Thyroid gland (tissue), 4 donors: ENCODE measurements around the gene ANTXR1. TPM values are rescaled to one million over a fixed set of nuclear protein-coding genes. Genes with fewer than 3 reads are reported as not detected.
A peak's percentile ranks its signal among the peaks of the same experiment; 100 is the strongest.

Source experiments
- DNase-seq, 2 donors: peaks; one replicate each; pipeline ENCODE4 v3.0.0-alpha.2; 2019
- H3K27ac ChIP-seq, 3 donors: fragments of 200-600 bp; sonication (generic); 1 replicate in 2 of 3; 2 replicates in 1 of 3; pipeline ENCODE4 v1.5.1; 2016 to 2019; ENCODE audit warnings: mild to moderate bottlenecking in 1 of 3, moderate library complexity in 1 of 3
- H3K27me3 ChIP-seq: fragments of 200-600 bp; sonication (generic); one replicate; pipeline ENCODE4 v1.5.1; 2019
- H3K36me3 ChIP-seq, 2 donors: fragments of 200-600 bp; sonication (generic); one replicate each; pipeline ENCODE4 v1.5.1; 2016 to 2019
- H3K4me1 ChIP-seq, 2 donors: fragments of 200-600 bp; sonication (generic); one replicate each; pipeline ENCODE4 v1.5.1; 2017 to 2019
- H3K4me3 ChIP-seq, 3 donors: fragments of 200-600 bp; sonication (generic); replicated peaks in 1 of 3; 1 replicate in 2 of 3; 2 replicates in 1 of 3; pipeline ENCODE4 v1.5.1; 2016; ENCODE audit warnings: mild to moderate bottlenecking in 1 of 3
- H3K9me3 ChIP-seq: fragments of 200-600 bp; sonication (generic); one replicate; pipeline ENCODE4 v1.5.1; 2017
- CTCF ChIP-seq, 6 experiments: fragments of 200-600 bp in 3 of 6; fragments of 450-650 bp in 3 of 6; sonication (generic) in 3 of 6; IDR thresholded peaks; one replicate each; pipeline ENCODE4 v1.5.1; 2016 to 2019; ENCODE audit warnings: antibody characterized with exemption in 6 of 6, mild to moderate bottlenecking in 2 of 6, inconsistent platforms in 1 of 6, moderate library complexity in 1 of 6
- POLR2A ChIP-seq, 2 donors: fragments of 450-650 bp; IDR thresholded peaks; one replicate each; pipeline ENCODE4 v1.6.1; 2017; ENCODE audit warnings: antibody characterized with exemption in 2 of 2, mild to moderate bottlenecking in 2 of 2, moderate library complexity in 1 of 2
- WGBS, 2 donors: methylation state at CpG; one replicate each; pipeline ENCODE4 v1.1.5; 2017; 5-methylcytosine and 5-hydroxymethylcytosine counted together
- intact Hi-C: fragments of 100-400 bp; cut with DNase I; formaldehyde crosslinking; loops from one replicate; pipeline ENCODE4 v1.15.1; 2023
- total RNA-seq, 4 donors: library from RNA; depleted of rRNA; stranded (reverse); fragments of >200 nt; gene quantifications; one replicate each; pipeline ENCODE4 v1.2.3, GENCODE V29; 2016

ANTXR1 gene
- total RNA-seq, 4 donors from 2014 or later = 56.4 to 103 (median 79.3) TPM

GRCh38 chr2:69083235-69083748 lies 70.3 kb downstream of the ANTXR1 start:
- Histone ChIP-seq H3K27me3 (no peaks in the 10 kb centered on the region), H3K4me3 (no peak overlapping the region), H3K4me1 (peaks cover 4 to 41% of the 10 kb centered on the region in 2 donors), H3K36me3 (no peaks in the 10 kb centered on the region), H3K27ac (peak overlapping the region in 2 of 3 donors; percentile 46 to 62), H3K9me3 (no peaks in the 10 kb centered on the region)
- DNase-seq = no peak
- intact Hi-C loops = no loop called here
- WGBS, 2 donors = 91 to 94% methylated on average over 2 of the region's 2 CpGs
- no peak for TF ChIP-seq CTCF (IDR thresholded peaks at IDR 0.05)
- TF ChIP-seq POLR2A (IDR thresholded peaks at IDR 0.05) = no peak

GRCh38 chr2:69084492-69084891 lies 71.5 kb downstream of the ANTXR1 start:
- 93 to 98% methylated on average over 4 of the region's 4 CpGs for WGBS, 2 donors
- no peak for DNase-seq
- Histone ChIP-seq H3K27ac (no peak overlapping the region), H3K9me3 (no peaks in the 10 kb centered on the region), H3K4me1 (peaks cover 4 to 41% of the 10 kb centered on the region in 2 donors), H3K27me3 (no peaks in the 10 kb centered on the region), H3K4me3 (no peak overlapping the region), H3K36me3 (no peaks in the 10 kb centered on the region)
- intact Hi-C loops = no loop called here
- TF ChIP-seq CTCF (IDR thresholded peaks at IDR 0.05) (no peak), POLR2A (IDR thresholded peaks at IDR 0.05) (no peak)

GRCh38 chr2:69086466-69086865 lies 73.5 kb downstream of the ANTXR1 start:
- Histone ChIP-seq H3K4me3 (no peak overlapping the region), H3K27me3 (no peaks in the 10 kb centered on the region), H3K4me1 (peaks cover 4 to 38% of the 10 kb centered on the region in 2 donors), H3K36me3 (no peaks in the 10 kb centered on the region), H3K27ac (no peak overlapping the region), H3K9me3 (no peaks in the 10 kb centered on the region)
- peak in 1 of 2 donors; percentile 8 for DNase-seq
- TF ChIP-seq CTCF (IDR thresholded peaks at IDR 0.05) (no peak), POLR2A (IDR thresholded peaks at IDR 0.05) (no peak)
- 77 to 79% methylated on average over 4 of the region's 4 CpGs for WGBS, 2 donors
- intact Hi-C loops = no loop called here

GRCh38 chr2:69087211-69087911 lies 74.4 kb downstream of the ANTXR1 start:
- TF ChIP-seq CTCF (IDR thresholded peaks at IDR 0.05) (no peak), POLR2A (IDR thresholded peaks at IDR 0.05) (no peak)
- Histone ChIP-seq H3K9me3 (no peaks in the 10 kb centered on the region), H3K4me3 (no peak overlapping the region), H3K27me3 (no peaks in the 10 kb centered on the region), H3K36me3 (no peaks in the 10 kb centered on the region), H3K27ac (peak overlapping the region in 1 of 3 donors; percentile 24), H3K4me1 (peaks cover 4 to 34% of the 10 kb centered on the region in 2 donors)
- 89% methylated on average over 5 of the region's 5 CpGs for WGBS, 2 donors
- DNase-seq = no peak
- intact Hi-C loops = no loop called here

- 70 to 79% methylated on average over 1 of the region's 1 CpG for WGBS, 2 donors
- H3K36me3 ChIP-seq = no peaks in the 10 kb centered on the region
- TF ChIP-seq POLR2A (IDR thresholded peaks at IDR 0.05) (no peak), CTCF (IDR thresholded peaks at IDR 0.05) (no peak)
- no peak overlapping the region for H3K4me3 ChIP-seq
- no peaks in the 10 kb centered on the region for H3K27me3 ChIP-seq
- no peak for DNase-seq
- no peak overlapping the region for H3K27ac ChIP-seq
- intact Hi-C loops = no loop called here
- peaks cover 4 to 28% of the 10 kb centered on the region in 2 donors for H3K4me1 ChIP-seq
- no peaks in the 10 kb centered on the region for H3K9me3 ChIP-seq
Measured at GRCh38 chr2:69087912-69088240, 74.9 kb downstream of the ANTXR1 start.
